Neuronal stem cell (in vitro differentiated cells): ENCODE measurements around the gene RTN4RL2.

Source experiments
- DNase-seq: peaks from one replicate; pipeline ENCODE4 v3.0.0-alpha.2; 2013; ENCODE audit warnings: low spot score
- H2AFZ ChIP-seq: one replicate; pipeline ENCODE4 v1.6.1; 2013; ENCODE audit warnings: mild to moderate bottlenecking, low read length, inconsistent platforms
- H2AK5ac ChIP-seq: 2 replicates; pipeline ENCODE4 v1.6.1; 2013; ENCODE audit warnings: low read depth, mild to moderate bottlenecking, inconsistent platforms, low read length, moderate library complexity, mixed read lengths
- H2BK120ac ChIP-seq: 2 replicates; pipeline ENCODE4 v1.6.1; 2013; ENCODE audit warnings: low read depth, mild to moderate bottlenecking, inconsistent platforms, low read length, moderate library complexity, mixed read lengths
- H2BK12ac ChIP-seq: one replicate; pipeline ENCODE4 v1.6.1; 2013; ENCODE audit warnings: low read length, inconsistent platforms
- H2BK15ac ChIP-seq: 2 replicates; pipeline ENCODE4 v1.6.1; 2013; ENCODE audit warnings: mild to moderate bottlenecking, low read length, inconsistent platforms, mixed read lengths
- H2BK5ac ChIP-seq: one replicate; pipeline ENCODE4 v1.6.1; 2013; ENCODE audit warnings: inconsistent platforms, mild to moderate bottlenecking, low read length, moderate library complexity
- H3K14ac ChIP-seq: one replicate; pipeline ENCODE4 v1.6.1; 2013; ENCODE audit warnings: low read length, inconsistent platforms
- H3K18ac ChIP-seq: 2 replicates; pipeline ENCODE4 v1.6.1; 2013; ENCODE audit warnings: low read length, inconsistent platforms
- H3K23ac ChIP-seq: 2 replicates; pipeline ENCODE4 v1.6.1; 2013; ENCODE audit warnings: low read depth, mild to moderate bottlenecking, mixed read lengths, low read length, inconsistent platforms; ENCODE audit not compliant: poor library complexity
- H3K27ac ChIP-seq: replicated peaks from 3 replicates; pipeline ENCODE4 v1.5.1; 2013; ENCODE audit warnings: low read length, inconsistent platforms
- H3K27me3 ChIP-seq, 3 experiments: 2 replicates each; pipeline ENCODE4 v1.6.1; 2013; ENCODE audit warnings: low read length in 3 of 3, mild to moderate bottlenecking in 2 of 3, inconsistent platforms in 1 of 3, low read depth in 1 of 3, mixed read lengths in 1 of 3, moderate library complexity in 1 of 3; ENCODE audit not compliant: control insufficient read depth in 3 of 3, insufficient read depth in 3 of 3
- H3K36me3 ChIP-seq, 2 donors: replicated peaks in 1 of 2; 2 replicates each; pipeline ENCODE4 v1.6.1; 2013; ENCODE audit warnings: low read length in 2 of 2; ENCODE audit not compliant: control insufficient read depth in 2 of 2, insufficient read depth in 2 of 2
- H3K4ac ChIP-seq: 2 replicates; pipeline ENCODE4 v1.6.1; 2013; ENCODE audit warnings: inconsistent platforms, mild to moderate bottlenecking, low read length, moderate library complexity
- H3K4me1 ChIP-seq, 2 donors: 1 replicate in 1 of 2; 2 replicates in 1 of 2; pipeline ENCODE4 v1.6.1; 2013; ENCODE audit warnings: low read length in 2 of 2, low read depth in 1 of 2; ENCODE audit not compliant: control insufficient read depth in 2 of 2, insufficient read depth in 1 of 2
- H3K4me2 ChIP-seq: one replicate; pipeline ENCODE4 v1.6.1; 2013; ENCODE audit warnings: mild to moderate bottlenecking, low read length, inconsistent platforms; ENCODE audit not compliant: insufficient read depth, poor library complexity, severe bottlenecking
- H3K4me3 ChIP-seq, 2 donors: 2 replicates each; pipeline ENCODE4 v1.5.1; 2013; ENCODE audit warnings: low read length in 2 of 2, mild to moderate bottlenecking in 2 of 2, inconsistent platforms in 1 of 2, moderate library complexity in 1 of 2
- H3K79me1 ChIP-seq: one replicate; pipeline ENCODE4 v1.6.1; 2013; ENCODE audit warnings: low read depth, mild to moderate bottlenecking, inconsistent platforms, low read length, moderate library complexity
- H3K9ac ChIP-seq: one replicate; pipeline ENCODE4 v1.6.1; 2013; ENCODE audit warnings: mild to moderate bottlenecking, low read depth, low read length, inconsistent platforms; ENCODE audit not compliant: poor library complexity
- H3K9me3 ChIP-seq, 2 donors: replicated peaks in 1 of 2; 2 replicates each; pipeline versions ENCODE3 to v1.6.1; 2013; ENCODE audit warnings: low read length in 2 of 2, mild to moderate bottlenecking in 2 of 2, inconsistent platforms in 1 of 2, low read depth in 1 of 2, mixed read lengths in 1 of 2, moderate library complexity in 1 of 2; ENCODE audit not compliant: control insufficient read depth in 2 of 2, insufficient read depth in 1 of 2
- H4K8ac ChIP-seq: one replicate; pipeline ENCODE4 v1.6.1; 2013; ENCODE audit warnings: low read depth, mild to moderate bottlenecking, inconsistent platforms, low read length, moderate library complexity
- H4K91ac ChIP-seq: one replicate; pipeline ENCODE4 v1.6.1; 2013; ENCODE audit warnings: low read length, low read depth, mild to moderate bottlenecking, inconsistent platforms; ENCODE audit not compliant: poor library complexity
- WGBS, 2 donors: extraction: QIAGEN DNeasy Blood & Tissue Kit; methylation state at CpG; one replicate each; pipeline ENCODE4 v1.1.7; 2013; ENCODE audit warnings: missing lambda C conversion rate in 2 of 2, mixed read lengths in 1 of 2; ENCODE audit not compliant: insufficient read length in 2 of 2, insufficient replicate concordance in 1 of 2; ENCODE audit errors: extremely low coverage in 2 of 2; 5-methylcytosine and 5-hydroxymethylcytosine counted together

The RTN4RL2 gene

GRCh38 chr11:57427727-57428082, 32.6 kb upstream of the RTN4RL2 start:
- Histone ChIP-seq H4K8ac (no peak overlapping the region), H3K9ac (no peak overlapping the region), H3K18ac (no peak overlapping the region), H2BK12ac (no peak overlapping the region), H3K79me1 (no peaks in the 10 kb centered on the region), H2BK5ac (no peak overlapping the region), H3K27ac (no peak overlapping the region), H3K23ac (no peak overlapping the region), H3K4me1 (peaks cover 9 to 11% of the 10 kb centered on the region in 2 donors), H3K4me2 (no peak overlapping the region), H2AFZ (peak overlapping the region; percentile 98), H3K36me3 (peaks cover 2 to 26% of the 10 kb centered on the region in 2 donors), H3K4ac (no peak overlapping the region), H3K4me3 (no peak overlapping the region), H3K14ac (no peak overlapping the region), H4K91ac (no peak overlapping the region), H2AK5ac (peak overlapping the region; percentile 64), H3K27me3 (peaks cover 0 to 4% (median 0%) of the 10 kb centered on the region in 3 experiments), H2BK15ac (no peak overlapping the region), H3K9me3 (no peaks in the 10 kb centered on the region), H2BK120ac (no peak overlapping the region)
- no peak for DNase-seq
- no CpG with 5 or more reads among the region's 8 CpGs for WGBS, 2 donors

GRCh38 chr11:57428643-57429042, 31.7 kb upstream of the RTN4RL2 start:
- Histone ChIP-seq H3K27me3 (peaks cover 0 to 4% (median 0%) of the 10 kb centered on the region in 3 experiments), H2AK5ac (no peak overlapping the region), H3K4me1 (peaks cover 9 to 11% of the 10 kb centered on the region in 2 donors), H3K4ac (no peak overlapping the region), H3K18ac (no peak overlapping the region), H3K9ac (no peak overlapping the region), H2BK15ac (no peak overlapping the region), H3K23ac (no peak overlapping the region), H2AFZ (no peak overlapping the region), H4K91ac (no peak overlapping the region), H3K9me3 (no peaks in the 10 kb centered on the region), H3K27ac (no peak overlapping the region), H4K8ac (no peak overlapping the region), H3K14ac (no peak overlapping the region), H3K36me3 (peaks cover 2 to 21% of the 10 kb centered on the region in 2 donors), H3K79me1 (no peaks in the 10 kb centered on the region), H2BK120ac (no peak overlapping the region), H3K4me3 (no peak overlapping the region), H3K4me2 (no peak overlapping the region), H2BK12ac (no peak overlapping the region), H2BK5ac (no peak overlapping the region)
- no peak for DNase-seq
- WGBS, 2 donors = no CpG with 5 or more reads among the region's 5 CpGs

GRCh38 chr11:57429946-57430345, 30.4 kb upstream of the RTN4RL2 start:
- Histone ChIP-seq H2BK12ac (no peak overlapping the region), H2BK15ac (no peak overlapping the region), H3K79me1 (no peaks in the 10 kb centered on the region), H3K9me3 (no peaks in the 10 kb centered on the region), H2AFZ (no peak overlapping the region), H3K4me1 (peaks cover 6 to 9% of the 10 kb centered on the region in 2 donors), H3K18ac (no peak overlapping the region), H3K9ac (no peak overlapping the region), H4K8ac (no peak overlapping the region), H3K36me3 (peaks cover 0 to 11% of the 10 kb centered on the region in 2 donors), H3K27ac (no peak overlapping the region), H3K4me2 (no peak overlapping the region), H3K27me3 (peaks cover 0 to 4% (median under 1%) of the 10 kb centered on the region in 3 experiments), H3K23ac (no peak overlapping the region), H2BK5ac (no peak overlapping the region), H4K91ac (no peak overlapping the region), H3K14ac (no peak overlapping the region), H2AK5ac (no peak overlapping the region), H3K4me3 (no peak overlapping the region), H2BK120ac (no peak overlapping the region), H3K4ac (no peak overlapping the region)
- no peak for DNase-seq
- no CpG with 5 or more reads among the region's 4 CpGs for WGBS, 2 donors

DNA sequence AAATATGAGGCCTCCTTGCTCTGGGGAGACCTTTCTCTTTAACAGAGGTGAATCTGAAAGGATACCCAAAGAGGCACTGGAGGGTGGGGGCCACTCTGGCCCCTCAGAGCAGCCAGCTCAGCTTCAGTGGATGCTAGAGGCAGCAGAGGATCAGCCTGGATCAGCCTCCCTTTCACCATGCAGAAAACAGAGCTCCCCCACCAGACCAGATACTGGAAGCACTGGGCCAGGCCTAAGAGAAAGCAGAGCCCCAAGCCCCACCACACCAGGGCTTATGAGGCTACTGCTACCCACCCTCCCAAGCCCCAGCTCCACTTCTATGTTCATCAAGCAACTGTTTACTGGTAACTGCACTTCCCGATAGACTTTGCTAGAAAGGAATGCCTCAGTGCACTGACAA, 29.4 kb upstream of the RTN4RL2 start:
- Histone ChIP-seq H2BK120ac (no peak overlapping the region), H3K79me1 (no peaks in the 10 kb centered on the region), H3K36me3 (peaks cover 0 to 2% of the 10 kb centered on the region in 2 donors), H2BK5ac (no peak overlapping the region), H3K4me3 (no peak overlapping the region), H3K18ac (no peak overlapping the region), H3K23ac (no peak overlapping the region), H3K4me1 (peaks cover 1 to 9% of the 10 kb centered on the region in 2 donors), H4K91ac (no peak overlapping the region), H2BK12ac (no peak overlapping the region), H3K27me3 (peaks cover 0 to 4% (median 4%) of the 10 kb centered on the region in 3 experiments), H3K4me2 (no peak overlapping the region), H2AFZ (no peak overlapping the region), H3K14ac (no peak overlapping the region), H3K9me3 (no peaks in the 10 kb centered on the region), H3K4ac (no peak overlapping the region), H3K9ac (no peak overlapping the region), H2BK15ac (no peak overlapping the region), H2AK5ac (no peak overlapping the region), H3K27ac (no peak overlapping the region), H4K8ac (no peak overlapping the region)
- WGBS, 2 donors = no CpG with 5 or more reads among the region's 1 CpG
- DNase-seq = no peak
